Measurements from ENCODE around the gene LRMDA. TPM values are rescaled to one million over a fixed set of nuclear protein-coding genes. Genes with fewer than 3 reads are reported as not detected.

LRMDA gene
- total and polyA plus RNA-seq, 2 of the 4 experiments (the other 2 are of a cell fraction), result 0.07 TPM; not detected in 1

GRCh38 chr10:76302481-76302880 lies 871.1 kb downstream of the LRMDA start:
- DNase-seq (no peak), ATAC-seq (ENCODE audit: low read depth) (no peak)
- no peaks in the 10 kb centered on the region for H3K9me3 ChIP-seq (ENCODE audit: control insufficient read depth, insufficient read depth, low read length)
- H3K4me1 ChIP-seq (ENCODE audit: control insufficient read depth, insufficient read depth, low read length), result peaks cover 9% of the 10 kb centered on the region
- no peak overlapping the region for H3K14ac ChIP-seq (replicated peaks; ENCODE audit: low read depth, low read length)
- no peaks in the 10 kb centered on the region for H3K79me1 ChIP-seq (ENCODE audit: low read depth in 1 of 2, low read length in 2 of 2)
- no peak overlapping the region for H2AFZ ChIP-seq (replicated peaks; ENCODE audit: low read length, poor library complexity)
- no peak overlapping the region for H3K56ac ChIP-seq (ENCODE audit: extremely low read depth, insufficient read depth, low read length)
- 0 out of 2 replicates have a peak overlapping the region, but pooled peaks have one; percentile 17 for H3K4ac ChIP-seq (ENCODE audit: low read depth, low read length)
- in situ Hi-C loops (cut with MboI; ENCODE audit: low sequenced_read_pairs) (loop anchor here (10.0 kb wide), 1 partner anchor 898 kb away; the partner anchor contains the start of gene ZNF503), dilution Hi-C loops (cut with HindIII; ENCODE audit: low sequenced_read_pairs, unreplicated experiment) (no loop called here), intact Hi-C loops (cut with micrococcal nuclease) (loop anchor here (2.0 to 10.0 kb wide), 3 partner anchors 200 to 902 kb away; partner anchors contain the start of gene ZNF503)
- H3K27me3 ChIP-seq (ENCODE audit: control insufficient read depth, insufficient read depth, low read length), result no peaks in the 10 kb centered on the region
- no peak overlapping the region for H2BK15ac ChIP-seq (ENCODE audit: low read depth, low read length)
- TF ChIP-seq RCOR1 (IDR thresholded peaks at IDR 0.05; ENCODE audit: insufficient replicate concordance, low read length), result no peak
- TF ChIP-seq FOS (IDR thresholded peaks at IDR 0.05; ENCODE audit: low read depth, low read length), result no peak
- no peak for TF ChIP-seq CEBPB (IDR thresholded peaks at IDR 0.05; ENCODE audit: low read depth, low read length)
- no peak for TF ChIP-seq RAD21 (IDR thresholded peaks at IDR 0.05; ENCODE audit: low read length)
- TF ChIP-seq RFX5 (IDR thresholded peaks at IDR 0.05; ENCODE audit: low read depth, low read length), result no peak
- TF ChIP-seq SMC3 (IDR thresholded peaks at IDR 0.05; ENCODE audit: low read depth, low read length), result no peak
- TF ChIP-seq CTCF (conservative IDR thresholded peaks at IDR 0.05; ENCODE audit: low read depth, low read length), result no peak
- no peak for TF ChIP-seq MAFK (IDR thresholded peaks at IDR 0.05; ENCODE audit: low read depth, low read length)
- no peak overlapping the region for H3K4me2 ChIP-seq (ENCODE audit: low read depth, low read length)
- CTCF ChIA-PET, result interaction anchor here (0.6 to 2.9 kb wide), 6 partner anchors 8 to 699 kb away, joined by 3 to 12 read pairs (median 4); no protein-coding TSS in a partner anchor
- H3K18ac ChIP-seq (ENCODE audit: low read depth, low read length), result peak overlapping the region; percentile 83; the same call in 1 of the 2 replicates
- H2BK5ac ChIP-seq (ENCODE audit: low read depth, low read length, poor library complexity, severe bottlenecking), result no peak overlapping the region
- no peaks in the 10 kb centered on the region for H3K36me3 ChIP-seq (ENCODE audit: control insufficient read depth, insufficient read depth, low read length)
- POLR2A ChIA-PET (ENCODE audit: unreplicated experiment), result no interaction called here
- no peak overlapping the region for H2AK5ac ChIP-seq (ENCODE audit: low read depth, low read length)
- peak overlapping the region; percentile 3; the same call in 1 of the 2 replicates for H4K91ac ChIP-seq (ENCODE audit: insufficient read depth, low read depth, low read length)
- BruUV-seq (replicated peaks), result no TSS peak
- no peak overlapping the region for H2AK9ac ChIP-seq (replicated peaks; ENCODE audit: low read depth, low read length, poor library complexity)
- no peaks in the 10 kb centered on the region for H3K9me1 ChIP-seq (ENCODE audit: insufficient read depth, low read length)
- H2BK120ac ChIP-seq (ENCODE audit: low read depth, low read length), result 0 out of 2 replicates have a peak overlapping the region, but pooled peaks have one; percentile 28
- peak overlapping the region; percentile 64; the same call in 1 of the 2 replicates for H4K5ac ChIP-seq (ENCODE audit: low read depth, low read length)
- no peak overlapping the region for H3K27ac ChIP-seq (ENCODE audit: insufficient read depth, low read length)
- no peak overlapping the region for H2BK20ac ChIP-seq (ENCODE audit: low read depth, low read length)
- WGBS, 2 experiments (ENCODE audit: extremely low coverage in 2 of 2, insufficient read length in 1 of 2), result no CpG with 5 or more reads among the region's 1 CpG
- H4K8ac ChIP-seq (ENCODE audit: low read depth in 2 of 2, low read length in 2 of 2), result peak overlapping the region in 1 of 2 experiments; percentile 9; a peak in 1 of 4 replicates
- no peak overlapping the region for H3K4me3 ChIP-seq (ENCODE audit: insufficient read depth, low read depth, low read length)
- H3K23ac ChIP-seq (ENCODE audit: low read depth, low read length), result no peak overlapping the region
- no peaks in the 10 kb centered on the region for H4K20me1 ChIP-seq (ENCODE audit: insufficient read depth, low read length)
- H3K9ac ChIP-seq (ENCODE audit: low read depth, low read length), result no peak overlapping the region

Measured in IMR-90 (cell line).